Central memory CD4-positive, alpha-beta T cell (primary cell): ENCODE data around the gene COL20A1.

Experiments used
- DNase-seq: peaks from one replicate; pipeline ENCODE4 v3.0.0; 2022

The COL20A1 gene

DNA sequence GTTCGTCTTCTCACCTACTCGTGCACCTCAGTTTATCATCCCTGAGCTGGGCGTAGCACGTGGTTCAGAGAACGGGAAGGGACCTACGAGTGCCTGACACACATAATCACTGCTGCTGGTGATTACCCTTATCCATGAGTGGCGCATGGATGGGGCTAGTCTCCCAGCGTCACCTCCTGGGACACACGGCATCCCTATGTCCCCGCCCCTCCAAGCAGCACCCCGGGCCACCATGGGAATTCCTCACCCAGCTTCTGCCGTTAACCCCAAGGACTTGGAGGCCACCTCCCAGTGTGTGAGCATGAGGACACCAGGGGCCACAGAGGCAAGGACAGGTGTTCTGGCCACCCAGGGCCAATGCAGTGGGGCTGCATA, 58.3 kb downstream of the COL20A1 start:
- no peak for DNase-seq

DNA sequence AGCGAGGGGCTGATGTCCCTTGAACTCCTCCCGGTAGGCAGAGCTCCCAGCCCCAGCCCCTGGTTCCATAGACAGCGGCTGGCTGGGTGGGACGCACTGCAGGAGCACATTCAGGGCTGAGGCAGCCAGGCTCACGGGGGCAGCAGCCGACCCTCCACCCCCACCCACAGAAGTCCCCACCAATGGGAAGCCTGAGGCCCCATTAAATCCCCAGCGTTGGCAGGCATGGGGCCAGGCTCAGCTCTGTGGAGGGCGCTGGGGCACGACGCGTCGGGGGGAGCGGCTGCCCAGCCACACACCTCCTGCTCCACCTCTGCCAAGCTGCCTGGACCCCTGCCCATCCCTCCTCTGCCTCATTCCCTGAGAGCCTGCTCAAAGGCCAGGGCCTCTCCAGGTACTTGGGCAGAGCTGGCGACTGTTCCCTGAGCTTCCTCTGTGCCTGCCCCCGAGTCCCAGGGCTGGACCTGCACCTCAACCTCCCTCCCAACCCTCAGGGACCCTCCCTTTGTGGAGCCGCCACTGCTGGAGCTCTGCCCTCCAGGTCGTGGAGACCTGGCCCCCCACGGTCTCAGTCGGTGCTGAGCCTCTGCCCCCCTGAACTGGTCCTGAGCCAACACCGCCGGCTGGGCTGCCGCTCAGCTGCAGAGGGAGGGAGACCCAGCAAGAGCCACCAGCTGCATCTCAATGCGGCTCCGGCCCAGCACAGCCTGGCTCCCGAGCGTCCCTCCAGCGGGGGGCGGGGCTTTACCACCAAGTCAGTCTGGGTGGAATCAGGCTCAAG, 59.0 kb downstream of the COL20A1 start:
- no peak for DNase-seq

DNA sequence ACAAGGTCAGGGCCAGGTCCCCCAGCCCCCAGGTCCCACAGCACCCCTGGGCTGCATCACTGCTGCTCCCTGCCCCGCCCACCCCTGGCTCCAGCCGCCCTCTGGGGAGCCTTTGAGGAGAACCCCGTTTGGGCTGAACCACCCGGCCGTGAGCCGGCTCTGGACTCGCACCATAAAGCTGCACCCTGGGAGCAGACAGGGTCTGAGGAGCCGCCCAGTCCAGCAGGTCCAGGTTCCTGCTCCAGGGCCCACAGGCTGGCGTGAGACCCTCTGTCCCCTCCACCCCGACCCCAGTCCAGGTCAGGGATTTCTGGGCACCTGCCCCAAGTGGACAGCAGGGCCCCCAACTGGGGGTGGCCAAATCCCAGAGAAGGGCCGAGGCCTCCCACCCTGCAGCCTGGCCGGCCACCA, 59.8 kb downstream of the COL20A1 start:
- no peak for DNase-seq

DNA sequence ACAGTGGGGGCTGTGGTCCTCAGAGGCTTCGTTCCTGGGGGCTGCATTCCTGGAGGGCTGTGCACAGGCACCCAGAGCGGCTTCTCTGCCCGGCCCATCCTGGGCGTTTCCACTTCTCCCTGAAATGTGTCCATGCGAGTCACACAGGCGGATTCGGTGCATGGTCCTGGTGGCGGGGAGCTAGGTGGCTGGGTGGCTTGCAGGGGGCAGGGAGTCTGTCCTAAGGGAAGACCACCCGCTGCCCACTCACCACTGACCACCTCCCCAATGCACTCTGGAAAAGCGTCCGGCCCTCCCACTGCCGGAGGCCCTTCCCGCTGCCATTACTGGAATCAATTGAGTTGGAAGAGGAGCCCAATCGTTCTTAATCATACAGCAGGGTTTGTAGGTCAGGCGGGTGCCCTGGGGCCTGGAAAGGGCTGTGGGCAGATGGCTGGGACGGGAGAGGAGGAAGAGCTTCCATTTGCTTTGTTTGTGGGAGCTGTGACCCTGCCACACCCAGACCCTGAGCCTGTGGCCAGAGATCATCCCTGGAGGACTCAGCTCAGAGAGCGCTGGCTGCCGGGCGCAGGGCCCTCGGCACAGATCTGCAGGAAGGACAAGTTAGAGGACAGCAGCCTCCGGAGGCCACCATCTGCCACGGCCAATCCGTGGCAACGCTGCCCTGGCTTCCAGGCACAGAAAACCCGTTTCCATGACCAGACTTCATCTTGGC, 61.8 kb downstream of the COL20A1 start:
- DNase-seq: no peak

DNA sequence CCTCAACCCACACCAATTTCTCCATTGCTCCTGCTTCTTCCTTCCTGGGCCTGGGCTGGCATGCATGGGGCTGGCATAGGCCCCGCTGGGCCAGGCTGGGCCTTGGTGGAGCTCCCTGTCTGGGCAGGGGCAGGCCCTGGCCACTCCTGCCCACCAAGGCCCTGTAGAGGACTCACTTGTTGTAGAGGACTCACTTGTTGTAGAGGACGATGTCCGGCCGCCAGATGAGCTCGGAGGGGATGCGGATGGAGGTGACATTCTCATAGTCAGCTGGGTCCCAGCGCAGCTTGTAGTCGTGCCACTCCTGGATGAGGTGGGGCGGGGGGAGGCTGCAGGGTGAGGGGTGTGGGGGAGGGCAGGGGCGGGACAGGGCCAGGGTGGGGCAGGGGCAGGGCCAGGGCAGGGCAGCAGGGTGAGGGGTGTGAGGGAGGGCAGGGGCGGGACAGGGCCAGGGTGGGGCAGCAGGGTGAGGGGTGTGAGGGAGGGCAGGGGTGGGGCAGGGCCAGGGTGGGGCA, 62.9 kb downstream of the COL20A1 start:
- no peak for DNase-seq

DNA sequence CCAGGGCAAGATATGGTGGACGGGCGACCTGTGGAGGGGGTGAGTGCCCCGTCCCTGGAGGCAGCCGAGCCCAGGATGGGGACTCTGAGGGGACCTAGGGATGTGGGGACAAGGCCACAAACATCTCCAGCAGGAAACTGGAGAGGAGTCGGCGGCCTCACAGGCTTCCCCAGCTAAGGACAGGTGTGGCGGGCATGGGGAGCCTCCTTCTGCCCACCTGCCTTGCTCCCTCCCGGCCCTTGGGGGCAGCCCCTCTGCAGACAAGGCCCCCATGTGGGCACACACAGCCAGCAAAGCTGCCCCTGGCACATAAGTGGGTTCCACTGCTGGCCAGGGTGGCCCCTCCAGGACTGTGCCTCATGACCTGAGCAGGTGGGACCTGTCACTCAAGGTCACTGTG, 63.5 kb downstream of the COL20A1 start:
- no peak for DNase-seq

DNA sequence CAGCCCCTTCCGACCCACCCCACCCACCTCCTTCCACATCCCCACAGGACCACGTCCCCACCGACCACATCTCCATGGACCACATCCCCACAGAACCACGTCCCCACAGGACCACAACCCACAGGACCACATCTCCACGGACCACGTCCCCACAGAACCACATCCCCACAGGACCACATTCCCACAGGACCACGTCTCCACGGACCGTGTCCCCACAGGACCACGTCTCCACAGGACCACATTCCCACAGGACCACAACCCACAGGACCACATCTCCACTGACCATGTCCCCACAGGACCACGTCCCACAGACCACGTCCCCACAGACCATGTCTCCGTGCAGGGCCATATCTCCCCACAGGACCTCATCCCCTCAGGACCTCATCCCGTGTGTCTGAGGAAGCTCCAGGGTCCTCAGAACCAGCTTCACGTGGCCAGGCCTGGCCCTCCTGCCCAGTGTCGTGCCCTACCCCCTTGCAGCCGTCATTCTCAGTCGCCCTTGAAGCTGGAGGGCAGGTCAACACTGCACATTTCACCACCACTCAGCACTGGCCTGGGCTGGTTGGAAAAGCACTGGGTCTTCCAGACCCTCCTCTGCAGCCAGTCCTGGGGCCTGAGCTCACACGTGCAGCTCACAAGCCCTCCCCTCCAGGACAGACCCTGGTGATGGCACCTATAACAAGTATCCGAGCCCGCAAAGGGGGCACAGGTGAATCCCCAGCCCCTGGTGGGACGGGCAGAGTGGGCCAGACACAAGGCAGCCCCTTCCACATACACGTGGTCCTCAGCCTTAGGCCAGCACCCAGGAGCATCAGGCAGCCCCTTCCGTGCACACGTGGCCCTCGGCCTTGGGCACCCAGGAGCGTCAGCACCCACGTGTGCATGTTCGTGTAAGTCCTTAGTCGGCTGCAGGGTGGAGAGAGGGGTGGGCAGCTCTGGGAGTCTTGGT, 64.2 kb downstream of the COL20A1 start:
- DNase-seq: no peak

DNA sequence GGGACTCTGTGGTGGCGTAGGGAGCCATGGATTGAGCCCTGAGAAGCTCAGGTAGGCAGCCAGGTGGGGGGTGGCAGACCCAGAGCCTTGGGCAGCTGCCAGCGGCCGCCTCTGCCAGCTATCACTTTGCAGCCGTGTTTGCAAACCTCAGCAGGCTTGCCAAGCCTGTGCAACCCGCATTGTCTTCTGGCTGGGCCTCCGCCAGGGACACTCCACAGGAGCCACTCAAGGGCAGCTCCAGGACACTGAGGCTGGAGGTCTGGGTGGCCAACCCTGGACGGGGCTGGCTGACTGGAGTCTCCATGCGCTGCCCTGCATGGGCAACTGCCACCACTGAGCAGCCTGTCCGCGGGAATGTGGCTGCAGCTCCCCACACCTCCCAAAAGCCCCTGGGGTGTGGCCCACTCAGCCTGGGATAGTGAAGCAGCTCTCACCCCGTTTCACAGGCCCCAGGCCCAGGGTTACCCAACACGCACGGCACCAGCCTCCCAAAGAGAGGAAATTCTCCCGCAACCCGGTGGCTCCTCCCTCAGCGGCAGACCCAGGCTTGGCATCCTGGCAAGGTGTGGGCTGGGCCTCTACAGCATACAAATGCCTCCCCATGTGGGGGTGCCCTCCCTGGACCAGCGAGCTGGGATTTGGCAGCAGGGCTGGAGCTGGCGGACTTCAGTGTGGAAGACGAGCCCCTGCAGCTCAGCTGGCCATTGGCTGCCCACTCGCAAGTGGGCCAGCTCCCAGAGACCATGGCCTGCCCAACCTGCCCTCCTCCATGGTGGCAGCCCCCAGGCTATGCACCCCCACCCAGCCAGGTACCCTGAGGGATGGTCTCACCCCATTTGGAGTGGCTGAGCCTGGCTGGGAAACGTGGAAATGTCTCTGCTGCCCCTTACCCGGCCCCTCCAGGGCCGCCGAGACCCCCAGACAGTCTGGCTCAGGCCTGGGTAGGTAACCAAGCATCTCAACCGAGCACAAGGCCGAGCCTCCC, 65.2 kb downstream of the COL20A1 start:
- DNase-seq: no peak

DNA sequence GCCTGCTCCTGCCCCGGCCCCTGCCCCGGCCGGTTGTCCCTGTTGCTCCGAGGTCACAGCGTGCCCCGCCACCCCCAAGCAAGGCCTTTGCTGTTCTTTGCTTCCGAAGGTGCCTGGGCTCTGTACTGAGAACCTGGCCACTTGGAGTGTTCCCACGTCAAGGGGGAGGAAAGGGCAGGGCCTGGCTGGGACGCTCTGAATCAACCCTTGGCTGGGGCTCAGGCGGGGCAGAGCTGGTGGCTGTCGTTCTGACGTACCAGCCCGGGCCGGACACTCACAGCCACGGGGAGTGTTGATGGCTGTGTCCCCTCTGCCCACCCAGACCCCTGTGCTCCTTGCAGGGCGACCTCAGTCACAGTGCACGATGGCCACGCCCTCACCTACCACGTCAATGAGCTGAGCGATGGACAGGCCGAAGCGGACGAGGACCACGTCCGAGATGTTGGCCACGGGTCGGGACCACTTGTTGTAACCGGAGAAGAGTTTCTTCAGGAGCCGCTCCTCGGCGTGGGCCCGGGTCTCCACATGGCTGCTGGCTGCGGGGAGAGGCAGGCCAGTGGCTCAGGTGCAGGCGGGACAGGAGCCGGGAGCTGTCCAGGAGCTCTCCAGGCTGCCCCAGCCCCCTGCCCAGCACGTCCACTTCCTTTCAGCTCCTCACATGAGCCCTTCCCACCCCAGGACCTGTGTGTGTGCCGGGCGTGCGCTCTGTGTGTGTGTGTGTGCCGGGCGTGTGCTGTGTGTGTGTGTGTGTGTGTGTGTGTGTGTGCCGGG, 66.4 kb downstream of the COL20A1 start:
- no peak for DNase-seq

DNA sequence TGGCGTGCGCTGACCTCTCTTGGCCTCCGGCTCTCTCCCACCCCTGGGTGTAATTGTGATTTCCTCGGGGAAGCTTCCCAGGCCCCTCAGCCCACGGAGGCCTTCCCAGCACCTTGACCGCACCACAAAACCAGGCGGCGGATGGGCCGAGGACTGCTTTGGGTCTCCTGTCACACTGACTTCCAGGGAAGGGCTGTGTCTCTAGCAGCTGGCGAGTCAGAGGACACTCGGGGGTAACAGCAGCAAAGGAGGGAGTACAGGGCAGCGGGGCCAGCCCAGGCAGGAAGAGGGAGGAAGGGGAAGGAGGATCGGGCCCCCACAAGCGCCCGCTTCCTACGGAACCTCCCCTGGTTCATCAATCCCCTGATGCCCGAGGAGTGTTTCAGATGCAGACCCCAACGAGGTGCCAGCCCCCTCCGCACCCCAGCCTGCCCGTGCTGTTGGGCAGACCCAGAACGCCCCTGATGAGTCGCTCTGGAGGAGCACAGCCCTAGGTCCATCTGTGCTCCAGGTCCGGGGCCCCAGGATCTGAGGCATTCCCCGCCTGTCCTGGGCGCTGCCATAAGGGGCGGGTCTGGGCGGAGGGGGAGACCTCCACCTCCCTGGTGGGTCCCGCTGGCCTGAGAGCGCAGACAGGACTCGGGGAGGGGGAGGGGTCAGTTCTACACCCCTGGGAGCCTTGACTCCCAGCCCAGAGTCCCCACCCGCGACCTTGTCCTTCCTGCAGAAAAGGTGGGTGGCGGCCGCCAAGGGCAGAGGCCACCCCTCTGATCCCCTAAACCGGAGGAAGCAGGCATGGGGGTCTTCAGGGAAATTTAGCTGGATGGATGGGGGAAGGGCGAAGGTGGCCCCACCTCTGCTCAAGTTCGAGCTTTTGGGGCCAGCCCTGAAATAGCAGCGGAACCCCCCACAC, 67.2 kb downstream of the COL20A1 start:
- DNase-seq: no peak

DNA sequence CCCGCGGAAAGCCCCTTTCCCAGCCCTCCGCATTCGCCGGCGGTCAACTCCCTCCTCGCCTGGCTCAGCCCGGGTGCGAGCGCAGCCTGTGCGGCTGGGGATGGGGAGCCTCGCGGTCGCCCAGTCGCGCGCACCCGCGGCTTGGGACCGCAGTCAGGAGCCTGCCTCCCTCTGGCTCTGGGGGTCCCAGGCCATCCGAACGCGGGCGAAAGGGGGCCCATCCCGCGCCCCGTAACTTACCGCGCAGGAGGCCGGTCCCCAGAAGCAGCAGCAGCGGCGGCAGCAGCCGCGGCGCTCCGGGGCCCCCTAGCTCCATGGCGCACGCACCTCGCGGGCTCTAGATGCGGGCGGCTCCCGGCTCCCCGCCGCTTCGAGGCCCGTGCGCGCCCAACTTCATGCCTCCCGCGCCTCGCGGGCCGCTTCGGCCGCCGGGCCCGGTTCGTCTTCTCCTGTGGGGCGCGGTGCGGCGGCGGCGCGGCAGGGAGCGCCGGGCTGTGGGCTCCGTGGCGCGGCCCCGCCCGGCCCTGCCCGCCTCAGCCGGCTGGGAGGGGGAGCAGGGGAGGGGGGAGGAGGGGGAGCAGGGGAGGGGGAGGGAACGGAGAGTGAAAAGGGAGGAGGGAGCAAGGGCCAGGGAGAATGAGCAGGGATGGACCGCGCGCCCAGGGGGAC, 68.0 kb downstream of the COL20A1 start, which contains the start of gene CHRNA4:
TSS of gene CHRNA4 (minus strand) at position 500 of the 669 bp plus-strand sequence. CDS start at position 316, 184 bp downstream.
- DNase-seq: no peak

DNA sequence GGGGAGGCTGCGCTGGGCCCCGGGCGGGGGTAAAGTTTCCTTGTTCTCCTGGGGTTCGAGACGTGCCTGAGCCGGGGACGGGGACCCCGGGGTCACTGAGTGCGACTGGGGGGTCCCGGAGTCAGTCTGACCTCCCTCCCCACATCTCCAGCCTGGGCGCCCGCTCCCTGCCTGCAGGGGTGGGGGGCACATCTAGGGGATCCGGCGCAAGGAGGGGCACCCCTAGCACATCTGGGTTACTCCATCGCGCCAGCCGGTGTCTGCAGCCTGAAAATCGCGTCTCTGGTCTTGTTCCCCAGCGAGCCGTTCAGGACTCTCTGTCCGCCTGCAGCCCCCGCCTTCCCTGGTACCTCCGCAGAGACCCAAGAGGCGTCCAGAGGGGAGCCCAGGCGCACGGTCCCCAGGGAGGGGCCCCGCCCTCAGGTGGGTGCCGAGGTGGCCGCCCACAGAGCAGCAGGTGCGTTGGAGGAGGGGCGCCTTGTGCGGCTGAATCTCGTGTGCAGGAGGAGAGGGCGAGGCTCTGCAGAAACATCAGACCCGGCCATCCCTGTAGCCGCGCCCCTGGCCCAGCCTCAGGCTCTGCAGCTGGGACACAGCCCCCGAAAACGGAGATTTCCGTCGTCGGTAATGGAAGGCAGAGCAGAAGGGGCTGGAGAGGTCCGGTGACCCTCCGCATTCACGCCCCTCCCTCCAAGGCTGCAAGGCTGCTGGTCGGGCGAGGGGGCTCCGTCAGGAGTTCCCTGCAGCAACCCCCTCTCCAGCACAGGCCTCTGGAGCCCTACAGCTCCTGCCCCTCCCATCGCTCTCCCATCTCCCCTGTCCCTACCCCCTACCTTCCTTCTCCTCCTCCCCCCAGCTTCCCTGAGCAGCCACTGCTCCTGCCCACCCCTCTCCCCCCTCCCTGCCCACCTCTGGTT, 68.8 kb downstream of the COL20A1 start:
- no peak for DNase-seq

DNA sequence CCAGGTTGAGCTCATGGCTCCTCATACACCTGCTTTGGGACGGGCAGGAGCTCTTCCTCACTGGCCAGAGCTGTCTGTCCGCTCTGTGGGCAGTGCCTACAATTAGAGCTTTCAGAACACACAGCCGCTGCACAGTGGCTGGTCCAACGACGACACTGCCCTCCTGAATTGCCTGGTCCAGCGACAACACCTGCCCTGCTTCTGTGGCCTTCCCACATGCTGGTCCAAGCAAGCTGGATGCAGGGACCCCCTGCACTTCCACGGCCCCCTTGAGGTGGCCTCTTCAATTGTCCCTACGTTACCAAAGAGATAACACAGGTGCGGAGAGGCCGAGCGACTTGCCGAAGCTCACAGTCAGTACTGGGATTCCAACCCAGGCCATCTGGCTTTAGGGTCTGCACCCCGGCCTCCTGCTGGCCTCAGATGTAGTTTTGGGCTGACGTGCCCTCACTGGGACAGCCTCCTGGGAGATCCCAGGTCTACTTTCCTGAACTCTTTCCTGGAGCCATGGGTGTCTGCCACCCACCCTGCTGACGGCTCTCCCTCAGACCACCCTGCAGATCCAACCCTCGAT, 69.5 kb downstream of the COL20A1 start:
- no peak for DNase-seq

DNA sequence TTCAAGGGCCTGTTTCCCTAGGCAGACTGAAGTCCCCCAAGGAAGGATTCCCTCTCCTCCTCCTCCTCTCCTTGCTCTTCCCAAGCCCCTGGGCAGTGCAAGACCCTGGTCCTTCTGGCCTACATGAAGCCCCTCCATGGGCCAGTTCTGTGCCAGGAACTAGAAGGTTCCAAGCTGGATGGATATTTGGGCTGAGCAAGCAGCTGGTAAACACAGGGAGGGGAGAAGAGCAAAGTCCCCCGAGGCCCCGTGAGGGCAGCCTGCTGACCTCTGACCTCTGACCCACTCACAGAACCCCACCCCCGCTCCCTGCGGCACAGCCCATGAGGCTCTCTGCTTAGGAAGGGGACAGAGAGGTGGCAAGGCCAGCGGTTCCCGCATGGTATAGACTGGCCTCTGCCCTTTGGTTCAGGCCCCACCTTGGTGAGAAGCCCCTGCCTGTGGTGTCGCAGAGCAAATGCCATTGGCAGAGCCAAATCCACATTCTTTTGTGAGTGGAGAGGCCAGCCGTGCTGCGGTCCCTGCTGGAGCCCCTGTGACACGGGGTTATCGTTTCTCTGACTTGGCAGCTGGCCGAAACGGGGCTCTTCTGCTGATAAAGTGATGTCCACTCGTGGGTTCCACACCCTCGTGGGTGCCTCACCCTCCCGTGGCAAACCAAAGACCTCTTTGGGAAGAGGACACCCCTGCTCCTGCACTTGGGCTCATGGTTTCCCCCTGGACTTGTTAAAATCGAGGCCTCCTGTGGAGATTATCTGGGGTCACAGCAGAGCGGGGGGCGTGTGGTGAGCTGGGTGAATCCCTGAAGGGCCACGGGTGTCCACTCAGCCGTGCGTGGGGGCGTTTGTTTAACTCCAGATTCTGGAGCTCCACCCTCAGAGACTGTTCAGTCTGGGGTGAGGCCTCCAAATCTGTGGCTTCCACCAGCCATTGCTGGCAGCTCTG, 70.3 kb downstream of the COL20A1 start:
- DNase-seq: no peak

DNA sequence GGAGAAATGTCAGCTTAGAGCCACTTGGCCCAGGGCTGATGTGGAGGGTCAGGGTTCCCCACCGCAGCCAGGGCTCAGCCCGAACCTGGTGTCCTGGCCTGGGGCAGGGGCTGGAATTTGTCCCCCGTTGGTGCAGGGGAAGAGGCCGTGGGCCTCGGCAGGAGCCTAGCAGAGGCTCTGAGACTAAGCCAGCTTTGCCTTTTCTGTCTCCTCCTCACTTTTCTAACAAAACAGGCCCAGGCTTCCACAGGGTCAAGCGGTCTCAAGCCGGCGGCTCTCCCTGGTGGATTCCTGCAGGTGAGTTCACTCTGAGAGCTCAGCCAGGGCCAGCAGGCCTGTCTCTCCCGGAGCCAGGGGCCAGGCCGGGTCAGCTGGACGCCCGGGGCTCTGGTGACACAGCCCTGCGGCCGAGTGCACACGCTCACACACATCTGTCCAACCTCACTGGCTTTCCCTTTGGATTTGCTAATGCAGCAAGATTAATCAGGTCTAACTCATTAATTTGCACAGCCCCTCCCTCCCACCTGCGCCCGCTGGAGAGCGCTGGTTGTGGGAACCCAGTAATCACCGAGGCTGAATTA, 71.1 kb downstream of the COL20A1 start:
- DNase-seq: no peak
